Esophagus squamous epithelium (tissue), 4 donors: ENCODE measurements around the gene IGFBP6.
"Not testable (repeated sequence)": the region's sequence is repeated elsewhere in the genome, so short reads cannot be mapped to it uniquely, and the experiment has no call there.

Experiments used
- POLR2A ChIP-seq, 4 donors: fragments of 450-650 bp; IDR thresholded peaks; one replicate each; pipeline ENCODE4 v1.6.1; 2017; ENCODE audit warnings: antibody characterized with exemption in 4 of 4, mild to moderate bottlenecking in 4 of 4, moderate library complexity in 3 of 4
- TF ChIP-seq, protein P1 (sequence below), 6 experiments: fragments of 450-650 bp in 4 of 6; fragments of 200-600 bp in 2 of 6; sonication (generic) in 2 of 6; IDR thresholded peaks; one replicate each; pipeline ENCODE4 v1.5.1; 2016 to 2019; ENCODE audit warnings: antibody characterized with exemption in 6 of 6, mild to moderate bottlenecking in 4 of 6, moderate library complexity in 4 of 6

DNA sequence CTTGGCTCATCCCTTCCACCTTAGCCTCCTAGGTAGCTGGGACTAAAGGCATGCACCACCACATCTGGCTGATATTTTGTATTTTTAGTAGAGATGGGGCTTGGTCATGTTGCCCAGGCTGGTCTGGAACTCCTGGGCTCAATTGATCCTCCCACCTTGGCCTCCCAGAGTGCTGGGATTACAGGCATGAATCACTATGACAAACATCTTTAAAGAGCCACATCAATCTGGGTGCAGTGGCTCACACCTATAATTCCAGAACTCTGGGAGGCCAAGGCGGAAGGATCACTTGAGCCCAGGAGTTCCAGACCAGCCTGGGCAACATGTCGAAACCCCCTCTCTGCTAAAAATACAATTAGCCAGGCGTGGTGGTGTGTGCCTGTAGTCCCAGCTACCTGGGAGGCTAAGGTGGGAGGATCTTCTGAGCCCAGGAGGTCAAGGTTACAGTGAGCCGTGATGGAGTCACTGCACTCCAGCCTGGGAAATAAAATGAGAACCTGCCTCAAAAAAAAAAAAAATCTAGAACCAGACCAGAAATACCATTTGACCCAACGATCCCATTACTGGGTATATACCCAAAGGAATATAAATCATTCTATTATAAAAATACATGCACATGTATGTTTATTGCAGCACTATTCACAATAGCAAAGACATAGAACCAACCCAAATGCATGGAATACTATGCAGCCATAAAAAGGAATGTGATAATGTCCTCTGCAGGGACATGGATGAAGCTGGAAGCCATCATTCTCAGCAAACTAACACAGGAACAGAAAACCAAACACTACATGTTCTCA lies 2.5 kb upstream of the IGFBP6 start:
- TF ChIP-seq, protein P1, sequence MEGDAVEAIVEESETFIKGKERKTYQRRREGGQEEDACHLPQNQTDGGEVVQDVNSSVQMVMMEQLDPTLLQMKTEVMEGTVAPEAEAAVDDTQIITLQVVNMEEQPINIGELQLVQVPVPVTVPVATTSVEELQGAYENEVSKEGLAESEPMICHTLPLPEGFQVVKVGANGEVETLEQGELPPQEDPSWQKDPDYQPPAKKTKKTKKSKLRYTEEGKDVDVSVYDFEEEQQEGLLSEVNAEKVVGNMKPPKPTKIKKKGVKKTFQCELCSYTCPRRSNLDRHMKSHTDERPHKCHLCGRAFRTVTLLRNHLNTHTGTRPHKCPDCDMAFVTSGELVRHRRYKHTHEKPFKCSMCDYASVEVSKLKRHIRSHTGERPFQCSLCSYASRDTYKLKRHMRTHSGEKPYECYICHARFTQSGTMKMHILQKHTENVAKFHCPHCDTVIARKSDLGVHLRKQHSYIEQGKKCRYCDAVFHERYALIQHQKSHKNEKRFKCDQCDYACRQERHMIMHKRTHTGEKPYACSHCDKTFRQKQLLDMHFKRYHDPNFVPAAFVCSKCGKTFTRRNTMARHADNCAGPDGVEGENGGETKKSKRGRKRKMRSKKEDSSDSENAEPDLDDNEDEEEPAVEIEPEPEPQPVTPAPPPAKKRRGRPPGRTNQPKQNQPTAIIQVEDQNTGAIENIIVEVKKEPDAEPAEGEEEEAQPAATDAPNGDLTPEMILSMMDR (IDR thresholded peaks at IDR 0.05), result not testable (repeated sequence)
- not testable (repeated sequence) for TF ChIP-seq POLR2A (IDR thresholded peaks at IDR 0.05)
